Testis (tissue), 2 donors: ENCODE results near the gene COL4A2.

Experiments
- POLR2A ChIP-seq: fragments of 450-650 bp; IDR thresholded peaks from one replicate; pipeline ENCODE4 v1.6.1; 2017; ENCODE audit warnings: antibody characterized with exemption, mild to moderate bottlenecking, moderate library complexity
- TF ChIP-seq, protein P1 (sequence below), 3 experiments: fragments of 450-650 bp in 2 of 3; fragments of 200-600 bp in 1 of 3; sonication (generic) in 1 of 3; IDR thresholded peaks; one replicate each; pipeline ENCODE4 v1.5.1; 2016 to 2019; ENCODE audit warnings: antibody characterized with exemption in 3 of 3, mild to moderate bottlenecking in 2 of 3, moderate library complexity in 1 of 3

- TF ChIP-seq, protein P1, sequence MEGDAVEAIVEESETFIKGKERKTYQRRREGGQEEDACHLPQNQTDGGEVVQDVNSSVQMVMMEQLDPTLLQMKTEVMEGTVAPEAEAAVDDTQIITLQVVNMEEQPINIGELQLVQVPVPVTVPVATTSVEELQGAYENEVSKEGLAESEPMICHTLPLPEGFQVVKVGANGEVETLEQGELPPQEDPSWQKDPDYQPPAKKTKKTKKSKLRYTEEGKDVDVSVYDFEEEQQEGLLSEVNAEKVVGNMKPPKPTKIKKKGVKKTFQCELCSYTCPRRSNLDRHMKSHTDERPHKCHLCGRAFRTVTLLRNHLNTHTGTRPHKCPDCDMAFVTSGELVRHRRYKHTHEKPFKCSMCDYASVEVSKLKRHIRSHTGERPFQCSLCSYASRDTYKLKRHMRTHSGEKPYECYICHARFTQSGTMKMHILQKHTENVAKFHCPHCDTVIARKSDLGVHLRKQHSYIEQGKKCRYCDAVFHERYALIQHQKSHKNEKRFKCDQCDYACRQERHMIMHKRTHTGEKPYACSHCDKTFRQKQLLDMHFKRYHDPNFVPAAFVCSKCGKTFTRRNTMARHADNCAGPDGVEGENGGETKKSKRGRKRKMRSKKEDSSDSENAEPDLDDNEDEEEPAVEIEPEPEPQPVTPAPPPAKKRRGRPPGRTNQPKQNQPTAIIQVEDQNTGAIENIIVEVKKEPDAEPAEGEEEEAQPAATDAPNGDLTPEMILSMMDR (IDR thresholded peaks at IDR 0.05): no peak
- no peak for TF ChIP-seq POLR2A
Observed at GRCh38 chr13:110509971-110510786, 203.1 kb downstream of the COL4A2 start.
